Choroid plexus epithelial cell (primary cell): ENCODE measurements around the gene FERMT2.

Experiments
- DNase-seq: peaks from one replicate; pipeline ENCODE4 v3.0.0-alpha.2; 2010; ENCODE audit warnings: low read depth
- H3K4me3 ChIP-seq: 2 replicates; pipeline ENCODE4 v1.5.1; 2011; ENCODE audit warnings: low read depth, mild to moderate bottlenecking, control low read depth, low read length, moderate library complexity
- TF ChIP-seq, protein P1 (sequence below): conservative IDR thresholded peaks from 2 replicates; pipeline ENCODE4 v1.5.1; 2011; ENCODE audit warnings: low read depth, mild to moderate bottlenecking, control low read depth, inconsistent platforms, low read length, moderate library complexity

Gene FERMT2

DNA sequence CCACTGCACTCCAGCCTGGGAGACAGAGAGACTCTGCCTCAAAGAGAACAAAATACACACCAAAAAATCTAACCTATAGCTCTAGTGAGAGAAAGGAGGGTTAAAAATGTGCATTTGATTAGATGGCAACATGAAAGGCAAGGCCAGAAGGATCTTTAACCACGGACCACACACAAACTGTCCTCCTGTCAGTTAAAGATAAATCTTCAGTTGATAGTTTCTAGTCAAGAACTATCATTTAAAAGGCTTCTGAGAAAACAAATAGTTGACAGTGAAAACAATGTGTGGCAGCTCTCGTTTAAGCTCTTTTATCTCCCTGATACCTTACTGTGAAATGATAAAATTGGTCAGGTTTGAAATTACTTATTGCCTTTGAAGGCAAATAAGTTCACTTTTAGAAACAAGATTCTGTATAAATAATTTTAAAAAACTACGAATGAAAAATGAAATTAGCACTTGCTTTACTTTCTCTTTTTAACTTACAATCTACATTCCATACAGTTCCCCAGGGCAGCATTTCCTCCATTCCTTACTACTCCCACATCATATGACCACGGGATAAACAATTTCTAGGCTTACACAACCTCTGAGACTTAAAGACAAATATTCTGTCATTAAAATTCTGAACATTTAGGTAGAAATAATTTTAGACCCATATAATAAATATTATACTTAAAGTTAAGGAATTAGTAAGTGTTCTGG, 88.1 kb downstream of the FERMT2 start:
- TF ChIP-seq, protein P1, sequence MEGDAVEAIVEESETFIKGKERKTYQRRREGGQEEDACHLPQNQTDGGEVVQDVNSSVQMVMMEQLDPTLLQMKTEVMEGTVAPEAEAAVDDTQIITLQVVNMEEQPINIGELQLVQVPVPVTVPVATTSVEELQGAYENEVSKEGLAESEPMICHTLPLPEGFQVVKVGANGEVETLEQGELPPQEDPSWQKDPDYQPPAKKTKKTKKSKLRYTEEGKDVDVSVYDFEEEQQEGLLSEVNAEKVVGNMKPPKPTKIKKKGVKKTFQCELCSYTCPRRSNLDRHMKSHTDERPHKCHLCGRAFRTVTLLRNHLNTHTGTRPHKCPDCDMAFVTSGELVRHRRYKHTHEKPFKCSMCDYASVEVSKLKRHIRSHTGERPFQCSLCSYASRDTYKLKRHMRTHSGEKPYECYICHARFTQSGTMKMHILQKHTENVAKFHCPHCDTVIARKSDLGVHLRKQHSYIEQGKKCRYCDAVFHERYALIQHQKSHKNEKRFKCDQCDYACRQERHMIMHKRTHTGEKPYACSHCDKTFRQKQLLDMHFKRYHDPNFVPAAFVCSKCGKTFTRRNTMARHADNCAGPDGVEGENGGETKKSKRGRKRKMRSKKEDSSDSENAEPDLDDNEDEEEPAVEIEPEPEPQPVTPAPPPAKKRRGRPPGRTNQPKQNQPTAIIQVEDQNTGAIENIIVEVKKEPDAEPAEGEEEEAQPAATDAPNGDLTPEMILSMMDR: no peak
- peak; percentile 94 for DNase-seq

DNA sequence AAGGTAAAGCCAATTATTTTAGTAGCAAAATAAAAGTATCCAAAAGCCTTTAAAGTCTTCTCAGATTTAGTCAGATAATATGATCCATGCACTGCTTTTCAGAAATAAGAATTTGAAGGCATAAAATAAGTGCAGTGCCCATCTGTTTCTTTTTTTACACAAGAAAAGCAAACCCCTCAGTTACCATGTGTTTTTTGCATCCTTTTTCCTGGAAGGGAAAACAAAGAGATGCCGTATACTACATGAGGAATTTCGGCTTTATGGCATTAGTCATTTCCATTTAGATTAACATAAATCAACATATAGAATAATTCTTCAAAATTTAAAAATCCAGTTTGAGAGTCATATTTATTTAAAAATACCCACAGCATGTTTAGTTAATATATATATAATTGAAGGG, 89.4 kb downstream of the FERMT2 start:
- no peak overlapping the region for H3K4me3 ChIP-seq
- DNase-seq: no peak
- TF ChIP-seq, protein P1: no peak

More for the DNA sequence above, 88.1 kb downstream of the FERMT2 start:
- H3K4me3 ChIP-seq: no peak overlapping the region

DNA sequence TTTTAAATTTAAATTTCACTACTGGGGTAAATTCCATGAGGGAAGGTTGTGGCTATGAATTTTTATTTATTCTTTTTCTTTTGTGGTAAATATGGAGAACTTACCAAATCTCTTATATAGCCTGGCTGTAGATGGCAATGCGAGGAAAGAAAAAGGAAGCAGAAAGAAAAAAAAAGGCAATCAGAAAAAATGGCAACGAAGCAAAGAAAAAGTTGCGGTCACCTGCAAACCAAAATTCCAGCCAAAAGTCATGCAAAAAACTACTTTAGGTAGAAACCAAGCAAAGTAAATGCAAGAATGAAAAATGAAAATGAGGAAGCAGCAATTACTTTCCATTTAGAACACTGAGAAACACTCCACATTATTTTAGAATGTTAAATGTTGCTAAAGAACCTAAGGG, 89.9 kb downstream of the FERMT2 start:
- H3K4me3 ChIP-seq: no peak overlapping the region
- no peak for DNase-seq

DNA sequence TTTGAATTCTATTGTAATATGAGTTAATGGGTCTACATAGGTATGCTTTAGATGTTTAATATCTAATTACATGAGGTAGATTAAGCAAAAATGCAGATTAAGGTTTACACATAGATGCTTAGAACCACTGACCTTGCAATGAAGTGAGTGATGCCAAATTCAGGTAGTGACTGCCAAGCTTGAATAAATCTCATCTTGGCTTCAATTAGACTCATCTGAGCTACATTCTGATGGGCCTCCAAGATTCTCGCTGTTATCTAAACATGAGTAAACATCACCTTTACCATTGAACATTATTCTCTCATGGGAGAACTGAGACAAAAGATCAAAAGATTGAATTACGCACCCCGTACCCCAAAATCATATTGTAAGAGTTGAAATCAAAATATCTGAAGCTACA, 90.6 kb downstream of the FERMT2 start:
- no peak for DNase-seq
- TF ChIP-seq, protein P1: no peak
- no peak overlapping the region for H3K4me3 ChIP-seq

More for the DNA sequence above, 89.9 kb downstream of the FERMT2 start:
- TF ChIP-seq, protein P1: no peak

DNA sequence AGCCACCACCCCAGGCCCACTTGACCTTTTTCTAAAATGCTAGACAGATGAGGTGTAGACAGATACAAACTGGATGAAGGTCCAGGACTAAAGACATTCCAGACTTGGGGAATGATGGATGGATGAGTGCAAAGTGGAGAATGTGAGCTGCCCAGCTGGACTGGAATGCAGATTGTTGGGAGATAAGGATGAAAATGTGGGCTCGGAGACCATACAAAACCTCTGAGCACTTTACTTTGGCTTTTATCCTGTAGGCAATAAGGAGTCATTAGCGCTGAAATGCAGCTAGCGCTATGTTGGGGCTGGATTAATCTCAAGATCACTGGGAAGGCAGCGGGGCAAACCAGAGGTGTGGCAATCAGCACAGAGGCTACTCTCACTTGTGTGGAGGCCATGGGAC, 94.7 kb downstream of the FERMT2 start:
- TF ChIP-seq, protein P1: no peak
- H3K4me3 ChIP-seq: no peak overlapping the region
- DNase-seq: no peak

DNA sequence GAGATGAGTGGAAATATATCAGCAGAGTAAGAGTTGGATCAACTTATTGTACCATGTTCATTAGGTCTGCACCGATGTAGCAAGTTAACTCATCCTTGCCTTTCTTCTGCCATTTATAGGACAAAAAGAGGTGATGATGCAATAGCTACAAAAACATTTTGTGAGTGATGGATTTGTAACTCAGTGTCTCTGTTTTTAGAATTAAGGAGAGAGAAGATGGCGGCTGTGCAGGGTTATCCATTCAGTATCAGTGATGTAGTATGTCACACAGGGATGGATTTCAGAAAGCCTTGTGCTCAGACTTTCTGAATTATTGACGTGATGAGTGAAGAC, 97.4 kb downstream of the FERMT2 start:
- TF ChIP-seq, protein P1: no peak
- H3K4me3 ChIP-seq: no peak overlapping the region
- DNase-seq: no peak

DNA sequence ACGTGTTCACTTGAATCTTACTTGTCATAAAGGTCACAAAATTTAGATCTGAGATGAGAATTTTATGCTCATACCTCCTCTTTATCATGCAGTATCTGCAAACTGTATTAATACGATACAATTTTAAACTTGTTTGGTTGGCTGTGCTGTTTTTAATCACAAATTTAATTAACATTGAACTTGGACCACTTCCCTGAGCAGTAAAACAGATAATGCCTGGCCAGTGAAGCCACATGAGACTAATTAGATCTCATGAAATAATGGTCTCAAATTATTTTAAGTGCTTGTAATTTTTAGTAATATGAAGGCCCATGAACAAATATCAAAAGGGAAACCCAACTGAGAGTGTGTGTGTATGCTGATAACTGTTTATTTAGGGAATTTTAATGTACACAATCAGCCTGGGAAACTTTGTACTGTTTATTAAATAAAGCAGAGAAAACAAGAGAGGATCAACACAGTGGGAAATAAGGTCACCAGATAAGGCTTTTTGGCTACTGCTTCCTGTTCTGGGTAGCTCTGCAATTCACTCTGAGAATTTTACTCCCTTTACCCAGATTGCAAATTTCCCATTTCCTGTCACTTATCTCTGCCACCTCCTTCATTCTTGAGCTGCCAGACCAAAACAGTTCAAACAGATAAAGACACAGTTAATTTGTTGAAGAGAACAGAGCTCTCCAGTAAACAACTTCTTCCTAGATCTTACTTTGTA, 97.9 kb downstream of the FERMT2 start:
- no peak overlapping the region for H3K4me3 ChIP-seq
- DNase-seq: peak; percentile 17
- TF ChIP-seq, protein P1: no peak
